ENCODE results near the gene EEF1A2. TPM values are rescaled to one million over a fixed set of nuclear protein-coding genes. Genes with fewer than 3 reads are reported as not detected.
A peak's percentile ranks its signal among the peaks of the same experiment; 100 is the strongest.

The EEF1A2 gene
- total RNA-seq, 1 donor from 2014 or later = 0.28 TPM

DNA sequence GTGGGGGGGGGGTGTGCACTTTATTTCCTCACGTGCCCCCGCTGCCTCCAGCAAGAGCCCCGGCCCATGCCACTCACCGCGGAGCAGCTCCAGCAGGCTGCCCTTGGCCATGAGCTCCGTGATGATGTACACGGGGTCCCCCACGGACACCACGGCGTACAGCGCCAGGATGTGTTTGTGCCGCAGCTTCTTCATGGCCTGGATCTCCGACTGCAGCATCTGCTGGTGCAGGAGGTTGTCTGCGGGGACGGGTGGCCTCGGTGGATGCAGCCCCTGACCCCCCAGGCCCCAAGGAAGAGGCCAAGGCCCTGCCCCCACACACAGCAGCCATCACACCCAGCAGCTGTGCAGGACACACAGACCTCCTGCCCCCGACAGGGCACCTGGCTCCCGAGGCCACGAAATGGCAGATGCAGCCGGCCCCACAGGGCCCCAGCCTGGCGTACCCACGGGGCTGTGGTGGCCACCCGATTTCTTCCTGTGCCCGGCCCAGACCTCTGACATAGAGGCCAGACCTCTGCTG lies 33.6 kb upstream of the EEF1A2 start:
- Mint-ChIP-seq H3K36me3 (ENCODE audit: low read depth) (no peaks in the 10 kb centered on the region), H3K4me1 (peaks cover 10% of the 10 kb centered on the region), H3K27ac (no peak overlapping the region), H3K9me3 (no peaks in the 10 kb centered on the region), H3K4me3 (no peak overlapping the region), H3K27me3 (no peaks in the 10 kb centered on the region)
- intact Hi-C loops (cut with micrococcal nuclease) = no loop called here
- DNase-seq = no peak

DNA sequence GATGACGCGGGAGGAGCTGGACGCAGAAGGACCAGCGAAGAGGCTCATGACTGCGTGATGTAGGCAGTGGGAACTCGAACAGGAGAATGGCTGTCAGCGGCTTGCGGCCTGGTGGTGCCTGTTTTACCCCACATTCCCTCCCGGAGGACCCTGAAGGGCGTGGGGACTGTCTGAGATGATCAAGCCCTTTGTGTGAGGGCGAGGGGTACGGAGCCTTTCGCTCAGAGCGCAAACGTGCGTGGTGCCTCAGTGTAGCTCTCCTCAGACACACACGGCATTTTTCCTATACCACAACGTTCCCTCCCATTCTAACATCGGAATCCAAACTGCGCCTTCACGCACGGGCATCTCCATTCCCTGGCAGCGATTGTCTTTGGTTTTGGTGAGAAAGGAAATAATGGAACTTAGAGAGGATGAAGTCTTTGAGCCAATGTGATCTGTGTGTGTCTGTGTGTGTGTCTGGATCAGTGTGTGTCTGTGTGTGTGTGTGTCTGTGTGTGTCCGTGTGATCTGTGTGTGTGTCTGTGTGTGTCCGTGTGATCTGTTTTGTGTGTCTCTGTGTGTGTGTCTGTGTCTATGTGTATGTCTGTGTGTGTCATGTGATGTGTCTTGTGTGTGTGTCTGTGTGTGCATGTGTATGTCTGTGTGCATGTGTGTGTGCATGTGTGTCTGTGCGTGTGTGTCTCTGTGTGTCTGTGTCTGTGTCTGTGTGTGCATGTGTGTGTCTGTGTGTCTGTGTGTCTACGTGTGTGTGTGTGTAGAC lies 33.0 kb upstream of the EEF1A2 start:
- no peak overlapping the region for H3K27ac Mint-ChIP-seq
- H3K27me3 Mint-ChIP-seq = no peaks in the 10 kb centered on the region
- H3K4me1 Mint-ChIP-seq = peaks cover 7% of the 10 kb centered on the region
- no peak overlapping the region for H3K4me3 Mint-ChIP-seq
- no peak for DNase-seq
- intact Hi-C loops (cut with micrococcal nuclease) = no loop called here
- H3K36me3 Mint-ChIP-seq (ENCODE audit: low read depth) = no peaks in the 10 kb centered on the region
- no peaks in the 10 kb centered on the region for H3K9me3 Mint-ChIP-seq

DNA sequence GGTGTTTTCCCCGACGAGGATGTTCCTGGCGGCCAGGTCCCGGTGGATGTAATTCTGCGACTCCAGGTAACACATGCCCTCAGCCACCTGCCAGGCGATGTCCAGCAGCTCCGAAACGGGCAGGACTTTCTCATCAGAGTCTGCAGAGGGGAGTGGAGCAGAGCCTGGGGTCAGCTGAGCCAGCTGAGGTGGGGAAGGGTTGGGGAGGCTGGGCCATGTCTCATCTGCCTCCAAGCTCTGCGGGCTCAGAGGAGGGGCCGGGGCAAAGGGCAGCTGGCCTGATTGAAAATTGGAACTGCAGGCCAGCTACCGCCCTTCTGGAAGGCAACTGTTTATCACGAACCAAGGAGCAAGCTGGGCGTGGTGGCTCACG lies 31.9 kb upstream of the EEF1A2 start:
- Mint-ChIP-seq H3K4me3 (no peak overlapping the region), H3K4me1 (peaks cover 5% of the 10 kb centered on the region), H3K27me3 (no peaks in the 10 kb centered on the region), H3K9me3 (no peaks in the 10 kb centered on the region), H3K36me3 (ENCODE audit: low read depth) (no peaks in the 10 kb centered on the region), H3K27ac (no peak overlapping the region)
- intact Hi-C loops (cut with micrococcal nuclease) = no loop called here
- DNase-seq = no peak

DNA sequence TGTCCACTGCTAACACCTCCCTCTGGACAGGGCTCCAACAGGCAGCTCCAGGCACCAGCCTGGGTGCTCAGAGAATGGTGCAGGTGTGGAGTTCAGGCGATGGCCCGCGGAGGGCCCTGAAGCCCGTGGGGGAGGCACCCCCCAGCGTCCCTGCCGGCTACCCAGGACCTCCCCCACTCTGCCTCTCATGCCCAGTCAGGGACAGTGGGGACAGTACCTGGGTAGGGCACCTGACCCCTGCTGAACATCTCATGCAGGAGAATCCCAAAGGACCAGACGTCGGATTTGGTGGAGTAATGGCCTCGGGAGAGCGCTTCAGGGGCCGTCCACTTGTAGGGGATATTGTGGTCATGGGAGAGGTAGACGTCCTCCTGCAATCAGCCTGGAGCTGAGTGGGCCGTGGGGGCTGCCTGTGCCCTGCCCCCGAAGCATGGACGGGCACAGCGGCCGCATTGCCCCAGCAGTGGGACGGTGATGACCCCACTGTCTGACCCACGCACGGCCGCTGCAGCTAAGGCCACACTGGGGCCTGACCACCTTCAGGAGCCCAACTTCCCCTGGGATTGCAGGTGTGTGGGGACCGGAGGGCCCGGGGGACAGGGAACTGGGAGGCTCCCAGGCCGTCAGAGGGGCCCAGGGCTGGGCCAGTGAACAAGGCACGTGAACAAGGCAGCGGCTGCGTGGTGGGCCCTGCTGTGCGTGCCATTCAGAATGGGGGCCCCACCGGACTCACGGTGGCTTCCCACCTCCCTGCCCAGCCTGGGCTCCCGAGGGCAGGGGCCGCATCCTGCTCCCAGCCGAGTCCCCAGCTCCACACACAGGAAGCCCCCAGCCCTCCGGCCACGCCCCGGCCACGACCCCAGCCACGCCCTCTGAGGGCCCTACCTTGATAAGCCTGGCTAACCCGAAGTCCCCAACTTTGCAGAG lies 31.2 kb upstream of the EEF1A2 start:
- no peaks in the 10 kb centered on the region for H3K9me3 Mint-ChIP-seq
- intact Hi-C loops (cut with micrococcal nuclease) = no loop called here
- H3K4me3 Mint-ChIP-seq = no peak overlapping the region

DNA sequence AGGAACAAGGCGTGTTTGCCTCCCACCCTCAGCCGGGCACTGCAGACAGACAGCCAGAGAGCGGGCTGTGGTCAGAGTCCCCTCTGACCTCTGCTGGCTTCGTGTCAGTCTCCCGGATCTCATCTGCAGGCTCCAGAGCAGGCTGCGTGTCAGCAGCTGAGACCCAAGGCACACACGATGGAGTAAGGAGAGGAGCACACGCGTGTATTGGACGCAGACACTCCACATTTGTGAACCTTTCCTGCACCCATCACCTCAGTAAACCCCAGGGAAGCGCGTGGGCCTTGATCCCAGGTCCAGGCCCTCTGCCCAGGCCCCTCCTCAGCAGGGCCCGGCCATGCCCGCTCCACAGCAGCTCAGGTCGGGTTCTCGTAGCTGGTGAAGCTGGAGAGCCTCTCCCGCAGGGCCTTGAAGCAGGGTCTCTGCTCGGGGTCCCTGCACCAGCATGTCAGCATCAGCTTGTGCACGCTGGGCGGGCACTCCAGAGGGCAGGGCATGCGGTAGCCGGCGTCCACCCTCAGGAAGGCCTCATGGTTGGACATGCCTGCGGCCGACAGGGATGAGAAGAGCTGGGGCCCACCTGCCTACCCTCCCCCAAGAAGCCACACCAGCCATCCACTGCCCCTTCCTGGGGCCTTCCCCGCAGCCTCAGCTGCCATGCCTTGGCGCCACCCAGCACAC lies 30.4 kb upstream of the EEF1A2 start:
- Mint-ChIP-seq H3K4me3 (no peak overlapping the region), H3K27me3 (no peaks in the 10 kb centered on the region), H3K27ac (no peak overlapping the region), H3K36me3 (ENCODE audit: low read depth) (peaks cover 2% of the 10 kb centered on the region), H3K4me1 (peaks cover 5% of the 10 kb centered on the region), H3K9me3 (no peaks in the 10 kb centered on the region)
- intact Hi-C loops (cut with micrococcal nuclease) = no loop called here
- no peak for DNase-seq

More for the DNA sequence above, 31.2 kb upstream of the EEF1A2 start:
- no peak for DNase-seq
- no peaks in the 10 kb centered on the region for H3K36me3 Mint-ChIP-seq (ENCODE audit: low read depth)
- no peak overlapping the region for H3K27ac Mint-ChIP-seq
- H3K27me3 Mint-ChIP-seq = no peaks in the 10 kb centered on the region
- H3K4me1 Mint-ChIP-seq = peaks cover 5% of the 10 kb centered on the region

DNA sequence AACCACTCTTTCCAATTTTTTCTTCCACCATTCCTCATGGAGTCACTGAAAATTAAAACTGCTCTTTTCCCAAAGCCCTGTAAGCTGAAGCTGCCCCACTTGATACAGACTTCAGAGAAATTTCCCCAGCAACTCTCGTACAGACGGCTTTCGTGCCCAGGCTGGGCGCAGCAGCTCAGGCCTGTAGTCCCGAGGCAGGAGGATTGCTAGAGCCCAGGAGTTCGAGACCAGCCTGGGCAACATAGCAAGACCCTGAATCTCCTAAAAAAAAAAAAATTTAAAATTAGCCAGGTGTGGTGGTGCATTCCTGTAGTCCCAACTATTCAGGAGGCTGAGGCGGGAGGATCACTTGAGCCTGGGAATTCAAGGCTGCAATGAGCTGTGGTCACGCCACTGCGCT lies 28.3 kb upstream of the EEF1A2 start:
- intact Hi-C loops (cut with micrococcal nuclease) = no loop called here
- Mint-ChIP-seq H3K4me1 (peaks cover 10% of the 10 kb centered on the region), H3K4me3 (no peak overlapping the region), H3K27ac (no peak overlapping the region), H3K9me3 (peaks cover 3% of the 10 kb centered on the region), H3K36me3 (ENCODE audit: low read depth) (peaks cover 18% of the 10 kb centered on the region), H3K27me3 (no peaks in the 10 kb centered on the region)
- no peak for DNase-seq

DNA sequence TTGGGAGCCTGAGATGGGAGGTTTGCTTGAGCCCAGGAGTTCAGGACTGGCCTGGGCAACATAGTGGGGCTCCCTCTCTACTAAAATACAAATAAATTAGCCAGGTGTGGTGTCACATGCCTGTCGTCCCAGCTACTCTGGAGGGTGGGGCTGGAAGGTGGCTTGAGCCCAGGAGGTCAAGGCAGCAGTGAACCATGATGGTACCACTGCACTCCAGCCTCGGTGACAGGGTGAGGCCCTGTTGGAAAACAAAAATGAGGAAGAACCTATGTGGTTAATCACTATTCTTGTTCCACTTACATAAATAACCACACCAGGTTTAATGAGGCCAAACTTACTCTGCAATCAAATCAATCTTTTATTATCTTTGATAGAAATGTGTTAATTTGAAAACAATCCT lies 27.1 kb upstream of the EEF1A2 start:
- Mint-ChIP-seq H3K36me3 (ENCODE audit: low read depth) (peaks cover 19% of the 10 kb centered on the region), H3K4me1 (peaks cover 13% of the 10 kb centered on the region), H3K9me3 (peaks cover 3% of the 10 kb centered on the region), H3K27me3 (no peaks in the 10 kb centered on the region), H3K27ac (no peak overlapping the region), H3K4me3 (no peak overlapping the region)
- intact Hi-C loops (cut with micrococcal nuclease) = no loop called here
- no peak for DNase-seq

DNA sequence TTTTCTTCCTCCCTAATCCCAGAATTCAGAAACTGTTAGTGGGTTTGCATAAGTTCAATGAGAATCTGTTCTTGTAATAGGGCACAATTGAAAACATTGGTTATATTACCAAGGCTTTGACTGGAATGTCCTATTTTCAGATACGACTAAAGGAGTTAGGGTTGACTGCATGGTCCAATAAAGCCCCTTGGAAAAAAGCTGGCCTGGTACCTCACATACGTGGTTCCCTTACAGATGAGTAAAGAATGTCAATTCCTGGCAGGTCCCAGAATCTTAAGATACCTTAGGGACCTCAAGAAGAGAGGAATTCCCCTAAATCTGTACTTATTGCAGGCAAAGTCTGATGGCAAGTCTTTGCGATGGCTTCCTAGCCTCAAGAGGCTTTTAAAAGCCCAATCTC lies 26.3 kb upstream of the EEF1A2 start:
- intact Hi-C loops (cut with micrococcal nuclease) = no loop called here
- peaks cover 3% of the 10 kb centered on the region for H3K9me3 Mint-ChIP-seq
- peak; percentile 56 for DNase-seq
- no peaks in the 10 kb centered on the region for H3K27me3 Mint-ChIP-seq
- peaks cover 13% of the 10 kb centered on the region for H3K4me1 Mint-ChIP-seq
- no peak overlapping the region for H3K4me3 Mint-ChIP-seq
- H3K27ac Mint-ChIP-seq = no peak overlapping the region
- H3K36me3 Mint-ChIP-seq (ENCODE audit: low read depth) = peaks cover 19% of the 10 kb centered on the region

DNA sequence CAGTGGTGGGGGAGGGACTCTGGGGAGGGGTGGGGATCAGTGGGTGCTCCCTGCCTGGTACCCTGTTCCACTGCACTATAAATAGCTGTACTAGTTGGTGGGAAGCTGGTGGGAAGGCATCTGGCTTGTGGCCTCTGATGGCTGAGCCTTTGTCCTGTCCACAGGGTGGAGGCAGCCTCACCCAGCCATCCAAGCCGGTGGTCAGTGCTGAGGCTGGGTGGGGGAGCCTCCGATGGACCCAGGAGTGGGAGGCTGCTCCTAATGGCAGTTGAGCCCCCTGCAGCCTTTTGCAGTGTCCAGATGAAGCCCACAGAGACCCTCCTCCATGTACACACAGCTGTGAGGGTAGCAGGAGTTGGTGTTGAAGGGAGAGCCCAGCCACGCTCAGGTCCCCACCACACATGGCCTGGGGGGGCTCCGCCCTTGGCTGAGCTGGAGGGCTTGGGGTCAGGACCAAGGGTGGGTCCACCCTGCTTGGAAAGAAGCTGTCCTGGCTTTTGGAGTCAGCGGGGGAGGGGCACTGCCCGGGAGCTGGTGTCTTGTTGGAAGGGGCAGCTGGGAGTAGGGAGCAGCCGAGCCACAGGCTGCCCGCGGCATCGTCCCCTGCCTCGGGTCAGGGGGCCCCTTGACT lies 24.2 kb upstream of the EEF1A2 start:
- H3K27ac Mint-ChIP-seq = no peak overlapping the region
- H3K9me3 Mint-ChIP-seq = peaks cover 3% of the 10 kb centered on the region
- H3K4me3 Mint-ChIP-seq = no peak overlapping the region
- peaks cover 3% of the 10 kb centered on the region for H3K27me3 Mint-ChIP-seq
- peaks cover 19% of the 10 kb centered on the region for H3K36me3 Mint-ChIP-seq (ENCODE audit: low read depth)
- peaks cover 12% of the 10 kb centered on the region for H3K4me1 Mint-ChIP-seq
- DNase-seq = no peak
- intact Hi-C loops (cut with micrococcal nuclease) = loop anchor here (5.0 kb wide), 1 partner anchor 554 kb away; the partner anchor contains the start of gene RGS19

DNA sequence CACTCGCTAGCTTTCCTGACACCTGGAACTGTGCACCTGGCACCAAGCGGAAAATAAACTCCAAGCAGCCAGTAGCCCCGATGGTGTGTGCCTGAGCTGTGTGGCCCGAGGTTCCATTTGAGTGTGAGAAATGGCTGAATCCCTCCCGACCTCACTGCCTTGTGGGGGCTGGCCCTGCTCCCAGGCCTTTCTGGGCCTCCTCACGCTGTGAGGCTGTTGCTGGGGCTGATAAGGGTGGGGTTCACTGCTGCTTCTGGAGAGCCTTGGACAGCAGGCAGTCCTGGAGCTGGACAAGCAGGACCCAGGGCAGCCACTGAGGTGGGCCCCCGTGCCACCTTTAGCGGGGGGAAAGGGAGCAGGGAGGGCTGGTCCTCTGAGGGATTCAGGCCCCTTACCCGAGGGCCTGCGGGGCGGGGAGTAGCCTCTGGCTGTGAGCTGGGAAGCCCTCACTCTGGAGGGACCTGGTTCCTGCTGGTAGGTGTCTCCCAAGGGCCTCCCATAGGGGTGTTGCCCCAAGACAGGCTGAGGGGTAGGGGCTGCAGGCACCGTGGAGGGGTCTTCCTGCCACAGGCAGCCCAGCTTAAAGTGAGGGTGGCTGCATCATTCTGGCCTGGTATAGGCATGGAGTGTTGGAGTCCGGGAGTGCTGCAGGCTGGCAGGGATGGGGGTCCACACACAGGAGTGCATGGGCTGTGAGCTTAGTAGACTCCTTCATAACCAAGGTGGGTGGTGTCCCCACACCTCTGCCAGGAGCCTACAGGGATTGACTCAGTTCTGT lies 23.4 kb upstream of the EEF1A2 start:
- intact Hi-C loops (cut with micrococcal nuclease) = loop anchor here (5.0 kb wide), 1 partner anchor 555 kb away; the partner anchor contains the start of gene RGS19

DNA sequence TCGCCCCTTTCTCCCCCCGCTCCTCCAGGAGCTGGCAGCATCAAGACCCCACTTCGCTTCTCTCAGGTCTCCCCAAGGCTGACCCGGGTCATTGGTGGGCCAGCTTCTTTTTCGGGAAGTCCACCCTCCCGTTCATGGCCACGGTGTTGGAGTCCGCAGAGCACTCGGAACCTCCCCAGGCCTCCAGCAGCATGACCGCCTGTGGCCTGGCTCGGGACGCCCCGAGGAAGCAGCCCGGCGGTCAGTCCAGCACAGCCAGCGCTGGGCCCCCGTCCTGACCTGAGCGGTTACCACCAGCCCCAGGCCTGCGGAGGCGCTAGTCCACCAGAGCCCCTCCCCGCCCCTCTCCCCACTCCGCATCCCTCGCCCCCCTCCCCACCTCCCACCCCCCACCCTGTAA lies 22.7 kb upstream of the EEF1A2 start:
- peaks cover 3% of the 10 kb centered on the region for H3K9me3 Mint-ChIP-seq
- H3K36me3 Mint-ChIP-seq (ENCODE audit: low read depth) = peaks cover 21% of the 10 kb centered on the region
- H3K4me3 Mint-ChIP-seq = peak overlapping the region; percentile 83
- H3K27ac Mint-ChIP-seq = peak overlapping the region; percentile 51
- peaks cover 5% of the 10 kb centered on the region for H3K27me3 Mint-ChIP-seq
- H3K4me1 Mint-ChIP-seq = peaks cover 12% of the 10 kb centered on the region
- intact Hi-C loops (cut with micrococcal nuclease) = loop anchor here (2.0 to 5.0 kb wide), 3 partner anchors 25 to 556 kb away; partner anchors contain the start of gene RGS19
- peak; percentile 58 for DNase-seq

More for the DNA sequence above, 23.4 kb upstream of the EEF1A2 start:
- H3K4me1 Mint-ChIP-seq = peaks cover 12% of the 10 kb centered on the region
- H3K9me3 Mint-ChIP-seq = peaks cover 3% of the 10 kb centered on the region
- peak overlapping the region; percentile 59 for H3K4me3 Mint-ChIP-seq
- H3K27me3 Mint-ChIP-seq = peaks cover 5% of the 10 kb centered on the region
- DNase-seq = peak; percentile 61
- peaks cover 21% of the 10 kb centered on the region for H3K36me3 Mint-ChIP-seq (ENCODE audit: low read depth)
- peak overlapping the region; percentile 67 for H3K27ac Mint-ChIP-seq

DNA sequence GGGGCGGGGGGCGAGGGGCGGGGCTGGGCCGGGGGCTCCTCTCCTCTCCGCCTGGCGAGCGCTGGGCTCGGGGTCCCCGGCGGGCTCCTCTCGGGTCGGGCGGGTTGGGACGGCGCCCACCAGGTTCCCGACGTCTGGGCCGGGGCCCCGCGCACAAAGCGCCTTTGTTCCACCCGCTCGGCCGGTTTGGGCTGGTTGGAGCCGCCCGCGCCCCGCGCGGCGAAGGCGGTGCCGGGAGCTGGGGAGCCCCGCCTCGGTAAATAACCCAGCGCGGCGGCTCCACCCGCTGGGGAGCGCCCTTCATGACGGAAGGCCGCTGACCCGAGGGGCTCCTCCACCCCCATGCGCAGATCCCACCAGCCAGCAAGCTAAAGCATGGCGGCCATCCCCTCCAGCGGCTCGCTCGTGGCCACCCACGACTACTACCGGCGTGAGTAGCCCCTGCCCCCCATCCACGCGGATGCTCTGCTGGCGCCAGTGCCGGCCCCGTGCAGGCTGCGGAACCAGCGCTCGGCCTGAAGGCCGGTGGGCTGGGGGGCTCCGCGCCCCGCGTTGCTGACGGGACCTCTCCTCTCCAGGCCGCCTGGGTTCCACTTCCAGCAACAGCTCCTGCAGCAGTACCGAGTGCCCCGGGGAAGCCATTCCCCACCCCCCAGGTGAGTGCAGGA lies 22.2 kb upstream of the EEF1A2 start:
- peaks cover 3% of the 10 kb centered on the region for H3K9me3 Mint-ChIP-seq
- peak; percentile 93 for DNase-seq
- intact Hi-C loops (cut with micrococcal nuclease) = loop anchor here (1.0 to 5.0 kb wide), 5 partner anchors 16 to 556 kb away; partner anchors contain the start of genes PTK6 and RGS19
- peak overlapping the region; percentile 51 for H3K27ac Mint-ChIP-seq
- H3K36me3 Mint-ChIP-seq (ENCODE audit: low read depth) = peaks cover 21% of the 10 kb centered on the region
- H3K4me1 Mint-ChIP-seq = peaks cover 12% of the 10 kb centered on the region
- peaks cover 5% of the 10 kb centered on the region for H3K27me3 Mint-ChIP-seq
- peak overlapping the region; percentile 83 for H3K4me3 Mint-ChIP-seq

Measured in activated CD4-positive, alpha-beta T cell treated with anti-CD3 and anti-CD28 coated beads, Interleukin-2, amount 10 ng/mL, durations not matched to agents 24 days and 14 days (primary cell).